ENCODE measurements around the gene MRC1.

Gene MRC1

DNA sequence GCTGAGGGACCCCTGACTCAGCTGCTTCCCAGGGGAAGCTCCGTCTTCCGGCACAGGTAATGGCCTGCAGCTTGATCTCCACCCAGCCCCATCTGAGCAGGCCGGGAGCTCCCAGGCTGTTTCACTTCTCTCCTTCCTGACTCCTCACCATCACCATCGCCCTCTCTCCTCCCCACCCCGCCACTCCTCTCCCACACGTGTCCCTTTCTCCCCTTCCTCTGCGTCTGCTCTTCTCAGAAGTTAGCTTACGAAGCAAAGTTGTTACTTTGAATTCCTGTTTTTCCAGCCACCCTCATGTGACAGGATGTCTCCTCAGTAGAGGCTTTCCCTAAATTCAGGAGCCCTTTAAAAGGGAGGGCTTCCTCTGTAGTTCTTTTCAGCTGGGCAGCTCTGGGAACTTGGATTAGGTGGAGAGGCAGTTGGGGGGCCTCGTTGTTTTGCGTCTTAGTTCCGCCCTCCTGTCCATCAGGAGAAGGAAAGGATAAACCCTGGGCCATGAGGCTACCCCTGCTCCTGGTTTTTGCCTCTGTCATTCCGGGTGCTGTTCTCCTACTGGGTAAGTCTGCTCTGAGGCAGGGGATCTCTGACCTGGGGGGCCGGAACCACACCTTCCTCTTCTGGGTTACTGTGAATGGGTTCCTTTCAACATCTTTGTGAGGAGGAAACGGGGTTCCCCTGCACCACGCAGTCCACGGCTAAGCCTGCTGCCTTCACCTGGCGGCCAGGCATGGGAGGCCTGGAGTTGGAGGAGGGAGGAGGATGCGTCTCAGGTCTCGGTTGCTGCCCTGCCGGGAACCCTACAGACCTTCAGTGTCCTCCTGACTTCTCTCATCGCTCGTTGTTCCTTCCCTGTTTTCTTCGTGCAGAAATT lies at the start of gene MRC1:
Gene MRC1 (plus strand): TSS at position 378 of the 871 bp plus-strand sequence. CDS start 118 bp downstream, at position 496.
- no peak for DNase-seq

DNA sequence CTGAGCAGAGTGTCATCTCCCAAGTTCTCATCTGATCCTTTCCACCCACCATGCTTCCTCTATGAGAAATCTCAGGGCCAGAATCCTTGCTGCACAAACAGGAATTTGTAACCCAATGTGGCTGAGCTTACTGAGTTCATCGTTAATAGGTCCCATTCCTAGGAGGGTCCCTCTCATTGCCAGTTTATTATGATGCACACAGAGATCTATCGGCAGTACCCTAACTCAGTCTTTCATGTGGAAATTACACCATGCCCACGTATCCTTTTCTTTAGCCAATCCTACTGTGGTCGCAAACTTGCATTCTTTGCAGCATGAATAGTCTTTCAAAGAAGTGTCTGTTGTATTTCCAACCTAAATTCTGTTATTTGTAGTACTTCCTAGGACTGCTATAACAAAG lies 45.0 kb upstream of the MRC1 start:
- no peak for DNase-seq

DNA sequence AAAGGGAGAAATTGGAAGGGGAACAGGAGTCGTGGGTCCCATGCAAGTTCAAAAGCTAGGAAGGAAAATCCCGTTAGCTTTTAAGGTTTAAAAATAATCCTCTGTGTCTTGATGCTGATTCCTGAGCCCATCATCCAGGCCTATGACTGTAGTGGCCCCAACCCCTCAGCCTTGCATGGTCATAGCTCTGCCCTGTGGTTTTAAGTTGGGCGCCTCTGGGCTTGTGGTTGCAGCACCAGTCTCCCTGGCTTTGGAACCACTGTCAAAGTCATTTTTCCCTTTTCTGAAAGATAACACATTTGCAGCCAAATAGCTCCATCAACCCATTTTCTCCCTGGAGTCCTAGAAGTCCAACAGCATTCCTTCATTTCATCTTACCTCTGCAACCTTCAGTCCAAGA lies 43.5 kb upstream of the MRC1 start:
- DNase-seq, result no peak

DNA sequence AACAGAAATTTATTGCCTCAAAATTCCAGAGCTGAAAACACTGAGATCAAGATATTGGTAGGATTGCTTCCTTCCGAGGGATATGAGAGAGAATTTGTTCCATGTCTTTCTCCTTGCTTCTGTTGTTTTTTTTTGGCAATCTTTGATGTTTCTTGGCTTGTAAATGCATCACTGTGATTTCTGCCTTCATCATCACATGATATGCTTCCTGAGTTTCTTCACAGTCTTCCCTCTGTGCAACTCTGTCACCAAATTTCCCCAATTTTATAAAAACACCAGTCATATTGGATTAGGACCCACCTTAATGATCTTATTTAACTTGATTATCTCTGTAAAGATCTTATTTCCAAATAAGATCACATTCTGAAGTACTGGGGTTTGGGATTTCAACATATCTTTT lies 42.4 kb upstream of the MRC1 start:
- DNase-seq, result no peak

DNA sequence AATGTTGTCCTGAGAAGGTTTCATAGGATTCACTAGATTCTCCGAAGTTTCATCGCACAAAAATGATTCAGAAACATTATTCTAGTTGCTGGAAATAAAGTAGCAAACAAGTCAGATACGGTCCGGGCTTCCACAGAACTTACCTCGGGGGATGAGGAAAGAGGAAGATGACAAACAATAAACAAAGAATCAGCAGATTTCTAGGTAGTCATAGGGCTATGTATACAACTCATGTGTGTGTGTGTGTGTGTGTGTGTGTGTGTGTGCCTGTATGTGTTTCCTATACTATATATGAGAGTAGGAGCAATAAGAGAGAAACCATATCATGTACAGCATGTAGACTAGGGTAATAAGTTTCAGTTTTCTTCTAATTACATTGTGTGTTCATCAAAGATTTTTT lies 40.7 kb upstream of the MRC1 start:
- no peak for DNase-seq

DNA sequence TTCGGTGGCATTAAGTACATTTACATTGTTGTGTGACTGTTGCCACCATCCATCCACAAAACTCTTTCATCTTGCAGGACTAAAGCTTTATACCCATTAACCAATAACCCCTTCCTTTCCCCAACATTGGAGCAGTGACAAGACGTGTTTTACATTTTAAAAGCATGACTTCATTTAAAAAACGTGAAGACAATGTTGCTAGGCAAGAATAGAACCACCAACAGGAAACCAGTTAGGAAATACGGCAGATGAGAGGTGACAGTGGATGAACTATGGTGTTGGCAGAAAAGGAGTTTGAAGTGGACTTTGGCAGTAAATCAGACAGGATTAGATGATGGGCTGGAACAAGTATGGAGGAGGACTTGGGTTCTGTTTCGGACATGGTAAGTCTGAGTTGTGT lies 40.2 kb upstream of the MRC1 start:
- DNase-seq, result no peak

DNA sequence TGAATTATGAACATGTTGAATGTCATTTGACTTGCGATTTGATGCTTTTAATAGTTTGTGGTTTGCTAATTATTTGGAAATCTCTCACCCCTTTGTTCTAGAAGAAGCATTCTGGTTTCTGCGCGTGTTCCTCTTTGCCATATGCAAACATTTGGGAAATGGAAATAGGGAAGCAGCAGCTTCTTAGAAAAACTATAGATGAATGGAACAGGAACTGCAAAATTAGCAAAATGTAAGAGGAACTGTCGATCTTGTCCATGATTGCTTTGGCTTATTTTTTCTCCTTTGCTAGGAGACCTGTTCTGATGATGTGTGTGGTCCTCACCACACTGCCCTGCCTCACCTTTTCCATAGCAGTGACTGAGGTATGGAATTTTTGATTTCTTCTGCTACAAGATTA lies 38.1 kb upstream of the MRC1 start:
- DNase-seq, result no peak

DNA sequence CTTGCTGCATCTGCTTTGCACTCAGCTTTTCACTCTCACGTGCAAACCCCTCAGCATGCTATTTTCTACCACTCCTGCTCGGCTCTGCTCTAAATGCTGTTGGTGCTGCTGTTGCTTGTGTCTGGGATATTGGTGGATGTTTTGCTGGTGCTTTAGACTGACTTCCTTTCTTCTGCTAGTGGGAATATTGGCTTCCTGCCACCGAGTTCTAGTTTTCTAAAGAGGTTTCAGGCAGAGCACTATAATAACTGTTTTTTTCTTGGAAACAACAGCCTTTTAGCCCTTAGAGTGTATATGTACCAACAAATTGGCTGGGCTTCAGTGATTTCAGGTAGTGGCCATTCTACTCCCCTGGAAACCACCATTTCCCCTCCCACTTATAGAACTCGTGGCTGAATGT lies 29.4 kb upstream of the MRC1 start:
- no peak for DNase-seq

DNA sequence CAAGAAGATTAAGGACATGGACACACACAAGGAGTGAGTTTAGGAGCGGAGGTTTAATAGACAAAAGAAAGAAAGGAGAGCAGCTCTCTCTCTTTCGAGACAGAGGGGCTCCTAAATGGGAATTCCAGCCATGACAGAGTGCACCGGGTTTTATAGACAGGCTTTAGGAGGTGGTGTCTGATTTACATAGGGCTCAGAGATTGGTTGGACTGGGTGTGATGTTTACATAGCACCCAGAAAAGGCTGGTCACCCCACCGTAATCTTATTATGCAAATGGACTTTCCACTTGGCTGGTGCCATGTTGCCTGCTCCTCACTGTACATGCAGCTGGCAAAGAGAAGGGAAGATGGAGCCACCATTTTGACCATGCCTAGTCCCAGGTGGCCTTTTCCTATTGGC lies 28.4 kb upstream of the MRC1 start:
- DNase-seq, result no peak

DNA sequence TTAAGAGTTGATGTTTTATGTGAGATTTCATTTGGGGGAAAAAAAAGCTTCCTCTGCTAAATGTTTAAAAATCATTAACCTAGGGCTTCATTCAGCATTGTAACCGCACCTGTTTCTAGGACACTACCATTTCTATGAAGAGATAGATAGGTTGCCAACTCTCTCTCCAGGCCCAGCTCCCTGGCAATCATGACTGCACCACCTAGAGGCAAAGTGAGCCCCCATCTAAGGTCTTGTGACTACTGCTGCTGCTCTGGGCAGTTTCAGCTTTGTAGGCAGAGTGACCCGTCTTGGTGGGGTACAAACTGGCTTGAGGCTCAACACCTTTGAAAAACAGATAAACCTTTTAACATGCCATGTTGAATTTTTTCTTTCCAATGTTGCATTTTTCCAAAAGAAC lies 27.3 kb upstream of the MRC1 start:
- DNase-seq, result peak; percentile 5

DNA sequence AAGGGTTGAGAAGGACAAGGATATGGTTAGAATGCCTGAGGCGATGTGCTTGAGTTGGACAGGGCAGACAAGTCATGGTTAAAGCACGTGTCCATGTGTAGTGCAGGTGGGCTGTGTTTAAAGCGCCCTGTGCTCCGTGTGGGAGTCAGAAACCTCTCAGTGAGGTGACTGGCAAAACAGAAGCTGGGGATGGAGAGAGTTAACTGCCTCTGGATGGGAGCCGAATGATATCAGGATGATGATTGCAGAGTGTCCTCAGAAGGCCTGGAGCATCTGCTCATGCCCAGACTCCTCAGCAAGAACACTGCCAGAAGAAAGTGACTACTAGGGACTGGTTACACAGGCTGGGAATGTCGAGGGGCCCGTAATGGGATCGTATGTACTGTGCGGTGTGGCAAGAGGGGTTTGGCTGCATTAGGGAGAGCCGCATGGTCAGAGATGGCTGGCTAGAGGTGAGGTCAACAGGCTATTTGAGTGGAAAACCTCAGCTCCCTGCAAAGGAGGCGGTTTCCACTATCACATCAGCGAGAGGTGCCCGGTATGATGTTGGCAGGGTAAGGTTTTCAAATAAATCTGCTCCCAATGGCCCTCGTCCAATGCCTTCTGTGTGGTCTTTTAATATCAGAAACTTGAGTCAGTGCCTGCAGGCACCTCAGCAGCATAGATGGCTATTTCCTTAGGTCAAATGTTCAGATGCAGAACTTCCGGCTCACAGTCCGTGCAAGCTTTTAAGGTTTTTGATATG lies 26.1 kb upstream of the MRC1 start:
- no peak for DNase-seq

DNA sequence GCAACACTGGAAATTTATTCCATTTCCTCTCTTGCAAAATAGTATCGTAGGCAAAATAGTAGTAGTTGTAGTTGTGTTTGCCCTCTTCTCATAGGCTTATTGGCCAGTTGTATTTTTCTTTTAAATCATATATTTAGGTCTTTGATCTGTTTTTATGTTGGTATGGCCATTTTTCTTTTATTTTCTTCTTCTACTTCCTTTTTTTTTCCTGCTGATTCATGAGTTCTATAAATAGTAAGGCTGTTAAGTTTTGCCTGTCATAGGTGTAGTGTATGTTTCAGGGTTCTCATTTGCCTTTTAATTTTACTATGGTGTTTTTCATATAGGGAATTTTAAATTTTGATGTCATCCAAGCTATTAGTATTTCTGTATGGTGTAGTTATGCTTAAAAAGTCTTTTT lies 25.4 kb upstream of the MRC1 start:
- DNase-seq, result no peak

DNA sequence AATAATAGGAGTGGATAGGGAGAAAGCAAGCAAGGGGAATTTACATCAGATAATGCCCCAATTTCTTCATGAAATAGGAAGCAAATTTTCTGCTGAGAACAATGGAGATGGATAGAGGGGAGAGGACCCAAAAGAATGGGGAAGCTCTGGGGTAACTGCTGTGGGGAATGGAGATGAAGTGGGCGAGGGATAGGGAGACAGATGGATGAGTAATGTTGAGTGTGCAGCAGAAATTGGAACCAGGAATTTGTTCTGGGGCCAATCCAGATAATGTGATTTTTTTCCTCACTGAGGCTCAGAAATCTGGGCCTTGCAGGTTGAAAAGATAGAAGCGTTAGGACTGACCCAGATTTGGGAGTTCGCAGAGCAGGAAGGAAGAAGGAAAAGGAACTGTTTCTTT lies 24.5 kb upstream of the MRC1 start:
- no peak for DNase-seq

DNA sequence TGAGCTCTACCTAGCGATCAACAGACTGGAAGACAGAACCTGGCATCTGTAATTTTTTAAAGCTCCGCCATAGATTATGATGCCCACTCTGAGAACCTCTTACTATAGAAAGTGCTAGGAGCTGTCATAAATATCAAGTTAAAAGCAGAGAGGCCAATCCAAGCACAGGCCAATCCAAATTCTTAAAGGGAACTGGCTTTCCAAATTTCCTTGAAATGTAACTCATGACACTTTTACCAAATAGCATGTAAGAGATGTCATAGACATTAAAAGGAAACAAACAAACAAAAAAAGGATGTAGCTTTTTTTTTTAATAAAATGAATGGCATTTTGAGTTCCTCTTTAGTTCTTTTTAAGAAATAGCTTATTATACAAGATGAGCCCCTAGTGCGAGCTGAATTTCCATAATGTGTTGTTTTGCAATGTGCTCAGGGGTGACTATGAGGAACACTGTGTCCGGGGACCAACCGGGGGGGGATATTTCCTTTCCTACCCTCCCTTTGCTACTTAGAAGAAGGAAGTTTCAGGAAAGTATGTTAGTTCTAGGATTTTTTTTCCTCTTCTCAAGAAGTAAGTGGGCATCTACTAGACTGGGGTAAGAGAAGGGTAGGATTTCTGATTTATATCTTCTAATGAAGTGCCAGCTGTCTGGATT lies 23.7 kb upstream of the MRC1 start:
- no peak for DNase-seq

DNA sequence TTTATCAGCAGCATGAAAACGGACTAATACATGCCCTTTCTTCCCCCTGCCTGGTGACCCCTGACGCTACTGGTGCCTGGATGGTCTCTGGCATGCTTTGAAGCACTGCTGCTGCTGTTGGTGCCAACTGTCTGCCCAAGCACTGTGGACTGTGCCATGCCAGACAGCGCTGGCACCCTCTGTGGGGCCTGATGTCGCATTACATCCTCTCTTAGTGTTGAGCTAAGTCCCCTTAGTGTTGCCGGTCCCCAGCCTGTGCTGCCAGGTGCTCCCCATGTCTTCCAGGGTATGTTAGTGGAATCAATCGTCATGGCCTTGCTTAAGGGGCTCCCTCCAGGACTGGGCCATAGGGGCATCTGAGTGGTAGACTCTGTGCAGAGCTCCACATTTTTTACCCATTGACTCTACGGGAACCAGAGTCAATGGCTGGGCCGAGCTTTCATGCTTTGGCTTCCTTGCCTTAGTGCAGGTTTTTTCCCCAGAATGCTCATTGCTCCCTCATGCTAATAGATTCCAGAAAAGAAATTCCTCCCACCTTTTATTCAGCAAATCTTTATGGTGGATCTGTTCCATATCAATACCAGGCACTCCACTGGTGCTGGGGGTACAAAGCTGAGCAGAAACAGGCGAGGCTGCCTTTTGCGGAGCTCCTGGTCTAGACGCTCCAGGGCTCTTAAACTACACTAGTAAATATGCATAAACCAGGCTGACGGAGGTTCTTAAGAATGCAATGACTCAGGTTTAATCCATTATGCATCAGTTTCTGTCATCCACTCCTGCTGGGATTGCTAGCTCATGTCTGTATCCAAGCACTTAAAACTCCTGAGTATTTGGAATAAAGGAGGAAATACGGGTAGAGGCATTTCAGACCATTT lies 21.8 kb upstream of the MRC1 start:
- no peak for DNase-seq

DNA sequence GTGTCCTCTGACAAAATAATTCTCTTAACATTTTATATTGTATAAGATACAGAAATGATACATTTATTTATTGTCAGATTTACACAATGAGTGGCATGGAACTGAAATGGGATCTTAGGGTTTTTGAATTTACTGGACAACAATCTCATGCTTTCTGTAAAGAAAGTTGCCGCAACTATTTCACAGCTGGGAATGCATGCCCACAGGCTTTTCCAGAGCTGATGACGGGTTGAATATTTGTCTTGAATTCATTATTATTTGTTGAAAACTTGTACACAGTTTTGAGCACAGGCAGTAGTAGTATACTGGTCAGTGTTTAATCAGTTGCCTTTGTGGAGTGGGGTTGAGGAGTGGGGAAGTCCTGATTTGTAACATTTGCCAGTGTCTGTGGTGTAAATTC lies 20.5 kb upstream of the MRC1 start:
- DNase-seq, result no peak

DNA sequence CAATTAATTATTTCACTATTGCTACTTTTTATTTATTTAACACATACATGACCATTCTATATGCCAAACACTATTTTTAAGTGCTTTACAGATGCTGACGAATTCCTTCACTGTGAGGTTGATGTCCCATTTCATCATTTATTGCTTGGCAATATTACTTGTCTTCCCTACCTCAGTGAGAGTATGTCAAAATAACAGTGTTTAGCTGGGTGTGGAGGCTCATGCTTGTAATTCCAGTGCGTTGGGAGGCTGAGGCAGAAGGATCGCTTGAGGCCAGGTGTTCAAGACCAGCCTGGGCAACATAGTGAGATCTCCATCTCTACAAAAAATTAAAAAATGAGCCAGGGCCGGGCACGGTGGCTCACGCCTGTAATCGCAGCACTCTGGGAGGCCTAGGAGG lies 19.8 kb upstream of the MRC1 start:
- DNase-seq, result no peak

DNA sequence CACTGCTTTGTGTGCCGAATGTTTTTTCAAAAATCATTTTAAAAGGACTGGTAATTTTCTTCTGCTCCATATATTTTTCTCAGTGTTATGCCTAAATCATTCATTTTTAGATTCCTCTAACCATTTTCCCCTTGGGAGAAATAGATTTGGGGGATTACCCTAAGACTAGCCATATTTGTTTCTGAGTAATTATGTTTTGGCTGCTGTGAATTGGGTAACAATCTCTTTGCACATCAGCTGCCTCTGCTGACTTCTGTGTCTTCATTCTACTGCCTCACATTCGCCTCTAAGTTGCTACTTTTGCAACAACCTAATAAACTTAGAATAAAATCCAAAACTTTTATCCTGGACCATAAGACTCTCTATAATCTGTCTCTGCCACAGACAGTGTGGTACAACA lies 18.5 kb upstream of the MRC1 start:
- DNase-seq, result no peak

DNA sequence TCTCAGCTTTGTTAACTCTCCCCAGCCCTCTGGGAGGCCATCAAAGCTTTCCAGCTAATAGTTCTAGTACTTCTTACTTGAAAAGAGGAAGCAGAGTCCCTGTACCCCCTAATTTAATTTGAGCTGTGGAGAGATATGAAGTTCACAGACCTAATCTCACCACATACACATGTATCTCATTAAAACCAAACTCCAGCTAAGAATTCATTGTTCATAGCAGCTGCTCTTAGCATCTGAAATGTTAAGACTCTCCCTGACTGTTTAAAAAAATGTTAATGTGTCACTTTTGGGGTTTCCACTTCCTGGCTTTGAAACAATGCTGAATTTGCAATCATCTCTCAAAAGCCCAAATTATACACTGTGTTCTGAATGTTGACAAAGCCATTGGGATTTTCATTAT lies 16.2 kb upstream of the MRC1 start:
- DNase-seq, result no peak

DNA sequence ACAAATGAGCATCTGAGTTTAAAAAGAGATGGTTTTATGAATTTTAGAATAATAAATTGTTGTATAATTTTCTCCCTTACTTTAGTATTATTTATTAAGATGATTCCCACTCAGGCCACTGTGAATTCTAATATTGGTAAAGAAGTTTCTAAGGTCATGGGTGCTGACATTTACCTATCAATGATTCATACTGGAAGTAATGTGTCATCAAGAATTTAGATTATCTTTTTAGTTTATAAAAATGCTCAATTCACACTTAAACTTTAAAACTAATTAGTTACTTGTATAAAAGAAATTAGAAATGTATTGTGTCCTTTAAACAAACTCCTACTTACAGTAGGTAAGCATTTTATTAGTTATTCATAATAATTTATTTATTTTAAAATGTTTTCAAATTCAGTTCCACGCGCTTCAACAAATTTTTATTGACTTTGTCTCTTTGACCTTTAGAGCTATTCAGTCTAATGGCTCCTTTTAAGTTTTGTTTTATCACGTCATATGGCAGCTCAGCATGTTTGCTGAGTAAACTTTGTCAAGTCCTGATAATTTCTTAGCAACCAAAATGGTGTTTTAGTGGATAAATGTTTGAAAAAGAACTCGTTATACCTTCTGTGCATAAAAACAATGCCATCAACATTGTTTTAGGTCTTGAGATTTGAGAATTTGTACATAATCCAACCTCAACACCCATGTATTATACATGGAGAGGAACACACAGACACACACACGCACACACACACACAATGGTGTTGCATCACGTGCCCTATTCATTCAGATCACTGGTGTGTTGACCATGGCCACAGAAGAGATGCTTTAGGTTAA lies 15.1 kb upstream of the MRC1 start:
- DNase-seq, result no peak

DNA sequence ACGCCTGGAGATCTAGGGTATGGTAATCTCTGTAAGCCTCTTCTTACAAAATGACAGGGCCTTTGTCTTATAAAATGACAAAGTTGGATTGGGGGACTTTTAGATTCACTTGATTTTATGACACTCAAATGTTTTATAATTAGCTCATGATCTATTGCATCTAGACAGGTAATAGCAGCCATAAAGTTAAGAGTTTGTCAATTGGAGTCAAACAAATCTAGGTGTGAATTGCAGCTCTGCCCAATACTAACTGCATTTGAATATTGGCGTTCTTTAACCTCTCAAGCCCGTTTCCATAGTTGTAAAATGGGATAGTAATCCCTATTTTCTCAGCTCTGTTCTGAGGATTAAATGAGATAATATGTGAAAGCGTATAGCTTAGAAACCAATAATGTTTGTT lies 14.1 kb upstream of the MRC1 start:
- DNase-seq, result no peak
